Aorta (tissue), 5 donors: ENCODE results near the gene CELSR3. TPM values are rescaled to one million over a fixed set of nuclear protein-coding genes. Genes with fewer than 3 reads are reported as not detected.

Source experiments
- ATAC-seq: fragments of 200-7000 bp; cut with Tn5 transposase; one replicate; pipeline ENCODE4 v1.9.1; 2022; ENCODE audit warnings: moderate library complexity; ENCODE audit not compliant: low FRiP score
- DNase-seq, 2 donors: peaks; one replicate each; pipeline ENCODE4 v3.0.0-alpha.2; 2020
- H3K27ac ChIP-seq, 2 donors: one replicate each; pipeline ENCODE4 v1.5.1; 2013; ENCODE audit warnings: low read length in 2 of 2, mild to moderate bottlenecking in 2 of 2, moderate library complexity in 2 of 2, control low read depth in 1 of 2, inconsistent platforms in 1 of 2, low read depth in 1 of 2
- H3K27me3 ChIP-seq, 2 donors: one replicate each; pipeline ENCODE4 v1.6.1; 2013; ENCODE audit warnings: control low read depth in 1 of 2, low read length in 1 of 2, mild to moderate bottlenecking in 1 of 2, moderate library complexity in 1 of 2; ENCODE audit not compliant: insufficient read depth in 2 of 2, control insufficient read depth in 1 of 2
- H3K36me3 ChIP-seq, 2 donors: one replicate each; pipeline ENCODE4 v1.6.1; 2013; ENCODE audit warnings: control low read depth in 1 of 2, low read length in 1 of 2, mild to moderate bottlenecking in 1 of 2; ENCODE audit not compliant: insufficient read depth in 2 of 2, control insufficient read depth in 1 of 2
- H3K4me1 ChIP-seq, 2 donors: one replicate each; pipeline ENCODE4 v1.6.1; 2013; ENCODE audit warnings: low read length in 2 of 2, control low read depth in 1 of 2, mild to moderate bottlenecking in 1 of 2, moderate library complexity in 1 of 2; ENCODE audit not compliant: insufficient read depth in 2 of 2, control insufficient read depth in 1 of 2
- H3K4me3 ChIP-seq, 2 donors: one replicate each; pipeline ENCODE4 v1.5.1; 2013; ENCODE audit warnings: low read length in 2 of 2, control low read depth in 1 of 2, mild to moderate bottlenecking in 1 of 2
- H3K9me3 ChIP-seq: one replicate; pipeline ENCODE4 v1.6.1; 2013; ENCODE audit warnings: mild to moderate bottlenecking, low read length; ENCODE audit not compliant: control insufficient read depth
- WGBS, 2 donors: extraction: QIAGEN DNeasy Blood & Tissue Kit; methylation state at CpG; one replicate each; pipeline ENCODE4 v1.1.7; 2013; 5-methylcytosine and 5-hydroxymethylcytosine counted together
- intact Hi-C, 2 donors: fragments of 100-400 bp; cut with DNase I; formaldehyde crosslinking; loops; one replicate each; pipeline versions ENCODE4 v1.14.2 to v1.15.0; 2022
- polyA plus RNA-seq, 2 donors: library from polyadenylated mRNA; stranded (reverse); fragments of 200-250 nt; gene quantifications; one replicate each; pipeline ENCODE4 v1.2.3, GENCODE V29; 2013
- total RNA-seq, 2 donors: library from RNA; stranded (reverse); fragmentation: NEBNext Ultra II Directional; extraction: Animal tissue kit (Norgen Biotek cat#: 25700); gene quantifications; one replicate each; pipeline ENCODE4 v1.2.1, GENCODE V29; 2021
- donor health status: healthy with polysubstance abuse.
- donor health status: Bipolar disorder and iron deficiency.
- donor health status: DM: no; HTN: no; CAD: no.
- donor health status: DM: no; HTN: no; CAD: no.
- donor health status: DM: yes; HTN: yes; CAD: no.

CELSR3 gene
- total and polyA plus RNA-seq, 4 donors: 0.25 to 1.3 (median 1.1) TPM

- intact Hi-C loops: no loop called here
These were observed 45.1 kb downstream of the CELSR3 start for GRCh38 chr3:48617559-48617958.

GRCh38 chr3:48614044-48614443, 48.6 kb downstream of the CELSR3 start:
- WGBS, 2 donors: 79 to 83% methylated on average over 3 of the region's 3 CpGs
- DNase-seq (no peak), ATAC-seq (no peak)
- Histone ChIP-seq H3K9me3 (no peaks in the 10 kb centered on the region), H3K4me3 (no peak overlapping the region), H3K4me1 (no peaks in the 10 kb centered on the region), H3K36me3 (no peaks in the 10 kb centered on the region), H3K27ac (no peak overlapping the region), H3K27me3 (no peaks in the 10 kb centered on the region)
- intact Hi-C loops: no loop called here

More at GRCh38 chr3:48617559-48617958, 45.1 kb downstream of the CELSR3 start:
- no peaks in the 10 kb centered on the region for H3K36me3 ChIP-seq
- H3K4me3 ChIP-seq: no peak overlapping the region
- H3K27ac ChIP-seq: peak overlapping the region in 1 of 2 donors; percentile 28
- WGBS, 2 donors: 97 to 98% methylated on average over 4 of the region's 4 CpGs
- no peaks in the 10 kb centered on the region for H3K27me3 ChIP-seq
- ATAC-seq (no peak), DNase-seq (no peak)
- no peaks in the 10 kb centered on the region for H3K9me3 ChIP-seq
- H3K4me1 ChIP-seq: peaks cover 0 to 5% of the 10 kb centered on the region in 2 donors

DNA sequence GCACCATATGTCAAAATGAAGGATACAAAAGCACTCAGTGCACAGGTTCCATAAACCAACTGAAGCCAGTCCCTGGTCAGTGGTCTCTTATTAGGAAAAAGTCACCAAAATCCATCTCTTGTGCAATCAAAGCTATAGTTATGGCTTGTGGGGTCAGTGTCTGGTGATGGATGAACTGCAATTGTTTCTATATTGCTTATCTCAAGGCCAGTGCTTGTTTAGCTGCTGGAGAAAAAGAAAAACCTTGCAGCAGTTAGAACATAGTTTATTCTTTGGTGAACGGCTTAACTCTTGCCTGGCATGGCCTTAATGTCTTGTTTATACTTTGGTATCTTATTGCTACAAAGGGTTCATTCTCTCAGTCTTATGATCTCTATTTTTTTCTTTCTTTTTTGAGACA, 50.4 kb downstream of the CELSR3 start:
- WGBS, 2 donors: 45 to 51% methylated on average over 1 of the region's 1 CpG
- no peak overlapping the region for H3K27ac ChIP-seq
- ATAC-seq: no peak
- intact Hi-C loops: no loop called here
- no peak overlapping the region for H3K4me3 ChIP-seq
- peaks cover 0 to 3% of the 10 kb centered on the region in 2 donors for H3K4me1 ChIP-seq
- H3K36me3 ChIP-seq: no peaks in the 10 kb centered on the region
- no peaks in the 10 kb centered on the region for H3K9me3 ChIP-seq
- DNase-seq: no peak
- no peaks in the 10 kb centered on the region for H3K27me3 ChIP-seq

DNA sequence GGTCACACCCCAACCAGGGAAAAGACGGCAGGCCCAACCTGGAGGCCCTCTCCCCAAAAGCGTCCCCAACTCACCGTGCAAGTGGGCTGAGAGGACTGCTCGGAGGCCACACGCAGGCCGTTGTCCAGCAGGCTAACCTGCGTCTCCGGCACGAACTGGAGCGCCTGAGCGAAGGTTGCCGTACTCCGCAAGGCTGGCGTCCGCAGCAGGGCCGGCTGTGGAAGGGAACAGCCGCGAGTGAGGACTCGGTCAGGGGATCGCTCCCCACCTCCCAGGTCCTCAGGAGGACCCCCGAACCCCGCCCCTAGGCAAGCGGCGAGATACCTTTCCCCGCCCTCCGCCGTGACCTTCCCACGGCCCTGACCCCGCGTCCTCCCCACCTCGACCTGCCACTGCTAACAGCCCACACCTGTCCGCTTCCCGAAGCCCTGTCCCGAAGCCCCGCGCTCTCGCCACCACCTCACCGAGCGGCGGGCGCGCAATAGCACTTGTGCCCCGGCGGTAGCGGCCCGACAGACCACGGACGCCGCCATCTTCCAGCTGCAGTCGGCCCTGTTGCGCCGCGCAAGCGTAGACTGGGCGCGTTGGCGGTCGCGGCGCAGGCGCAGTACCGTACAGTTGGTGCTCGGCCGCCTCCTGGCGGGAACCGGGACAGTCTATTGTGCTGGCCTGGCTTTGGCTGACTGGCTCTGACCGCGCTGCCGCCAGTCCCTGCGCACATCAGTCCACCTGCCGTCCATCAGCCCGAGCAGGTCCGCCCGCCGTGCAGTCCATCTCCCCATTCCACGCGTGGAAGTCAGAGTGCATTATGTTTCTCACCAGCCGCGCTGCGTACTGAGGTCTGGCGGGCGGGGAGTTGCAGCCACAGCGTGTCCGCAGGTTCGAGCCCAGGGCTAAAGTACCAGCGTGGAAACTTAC, 53.3 kb downstream of the CELSR3 start, which contains the start of gene UQCRC1:
TSS of gene UQCRC1 (minus strand) at position 559 of the 918 bp plus-strand sequence. CDS start at position 533, 26 bp downstream.
- WGBS, 2 donors: 2% methylated on average over 82 to 86 of the region's 86 CpGs
- peak within 1 kb of the TSS; percentile 80 to 93 for H3K4me3 ChIP-seq
- DNase-seq (peak; percentile 95 to 98), ATAC-seq (peak; percentile 100)
- H3K27me3 ChIP-seq: no peaks in the 10 kb centered on the region
- intact Hi-C loops: loop anchor here in 1 of 2 donors (2.0 kb wide), 1 partner anchor 45 kb away; no protein-coding TSS in a partner anchor
- H3K27ac ChIP-seq: peak within 1 kb of the TSS in 1 of 2 donors; percentile 37
- no peaks in the 10 kb centered on the region for H3K9me3 ChIP-seq
- H3K36me3 ChIP-seq: peaks cover 4 to 9% of the 10 kb centered on the region in 2 donors
- peaks cover 0 to 3% of the 10 kb centered on the region in 2 donors for H3K4me1 ChIP-seq

DNA sequence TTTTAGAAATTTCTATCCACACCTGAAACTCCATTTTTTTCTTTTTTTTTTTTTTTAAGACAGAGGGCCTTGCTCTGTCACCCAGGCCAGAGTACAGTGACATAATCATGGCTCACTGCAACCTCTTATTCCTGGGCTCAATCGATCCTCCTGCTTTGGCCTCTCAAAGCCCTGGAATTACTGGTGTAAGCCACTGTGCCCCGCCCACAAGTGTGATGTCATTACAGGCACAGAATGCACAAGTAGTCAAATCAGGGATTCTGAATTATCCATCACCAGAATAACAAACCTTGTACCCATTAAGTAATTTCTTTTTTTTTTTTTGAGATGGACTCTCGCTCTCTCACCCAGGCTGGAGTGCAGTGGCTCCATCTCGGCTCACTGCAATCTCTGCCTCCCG, 55.2 kb downstream of the CELSR3 start:
- Histone ChIP-seq H3K4me3 (no peak overlapping the region), H3K9me3 (no peaks in the 10 kb centered on the region), H3K27me3 (no peaks in the 10 kb centered on the region), H3K36me3 (peaks cover 4 to 20% of the 10 kb centered on the region in 2 donors), H3K27ac (no peak overlapping the region), H3K4me1 (peaks cover 0 to 3% of the 10 kb centered on the region in 2 donors)
- WGBS, 2 donors: 92 to 95% methylated on average over 5 of the region's 5 CpGs
- intact Hi-C loops: no loop called here
- ATAC-seq (no peak), DNase-seq (no peak)

GRCh38 chr3:48601622-48601994, 61.1 kb downstream of the CELSR3 start:
- Histone ChIP-seq H3K9me3 (no peaks in the 10 kb centered on the region), H3K27me3 (no peaks in the 10 kb centered on the region), H3K4me3 (no peak overlapping the region), H3K4me1 (no peaks in the 10 kb centered on the region), H3K27ac (peak overlapping the region in 1 of 2 donors; percentile 4), H3K36me3 (peaks cover 4 to 30% of the 10 kb centered on the region in 2 donors)
- no peak for ATAC-seq
- 45 to 46% methylated on average over 2 of the region's 2 CpGs for WGBS, 2 donors
- intact Hi-C loops: no loop called here
- DNase-seq: no peak

DNA sequence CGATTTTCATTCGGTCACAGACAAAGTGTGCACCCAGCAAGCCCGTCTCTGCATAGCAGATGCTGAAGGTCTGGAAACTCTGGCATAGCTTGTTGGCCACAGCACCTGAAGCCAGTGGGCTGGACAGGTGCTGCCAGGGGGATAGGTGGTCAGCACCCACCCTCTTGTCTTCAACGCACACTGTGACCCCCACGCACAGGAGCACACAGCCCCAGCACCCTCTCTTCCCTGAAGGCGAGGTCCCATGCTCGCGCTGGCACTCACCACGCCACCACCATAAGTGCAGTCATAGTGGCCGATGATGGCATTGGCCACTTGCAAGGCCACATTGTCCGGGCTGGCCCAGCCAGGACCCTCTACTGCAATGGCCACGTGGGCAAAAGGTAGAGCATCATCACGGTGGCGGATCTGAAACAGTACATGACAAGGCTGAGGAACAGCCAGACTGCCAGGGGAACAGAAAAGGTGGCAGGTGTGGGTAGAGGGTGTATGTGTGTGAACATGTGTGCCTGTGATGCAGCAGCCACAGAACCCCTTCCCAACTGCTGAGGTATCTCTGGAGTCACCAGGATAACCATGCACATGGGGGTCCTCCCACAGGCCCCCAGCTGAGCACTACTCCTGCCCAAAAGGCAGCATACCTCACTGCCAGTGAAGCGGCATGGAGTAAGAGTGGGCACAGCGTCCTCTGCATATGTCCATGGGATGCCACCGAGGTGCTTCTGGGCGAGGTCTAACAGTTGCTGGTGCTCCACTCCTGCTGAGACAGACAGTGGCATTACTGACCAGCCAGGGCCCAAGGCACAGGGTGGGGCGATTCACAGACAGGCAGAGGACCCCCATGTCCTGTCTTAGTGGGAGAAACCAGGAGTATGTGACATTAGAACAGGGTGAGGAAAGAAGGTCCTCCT, 61.7 kb downstream of the CELSR3 start:
- H3K4me1 ChIP-seq: no peaks in the 10 kb centered on the region
- H3K27me3 ChIP-seq: no peaks in the 10 kb centered on the region
- H3K27ac ChIP-seq: peak overlapping the region in 1 of 2 donors; percentile 4
- 91 to 94% methylated on average over 19 of the region's 19 CpGs for WGBS, 2 donors
- no peak for DNase-seq
- ATAC-seq: no peak
- intact Hi-C loops: no loop called here
- no peak overlapping the region for H3K4me3 ChIP-seq
- no peaks in the 10 kb centered on the region for H3K9me3 ChIP-seq
- H3K36me3 ChIP-seq: peaks cover 4 to 30% of the 10 kb centered on the region in 2 donors

DNA sequence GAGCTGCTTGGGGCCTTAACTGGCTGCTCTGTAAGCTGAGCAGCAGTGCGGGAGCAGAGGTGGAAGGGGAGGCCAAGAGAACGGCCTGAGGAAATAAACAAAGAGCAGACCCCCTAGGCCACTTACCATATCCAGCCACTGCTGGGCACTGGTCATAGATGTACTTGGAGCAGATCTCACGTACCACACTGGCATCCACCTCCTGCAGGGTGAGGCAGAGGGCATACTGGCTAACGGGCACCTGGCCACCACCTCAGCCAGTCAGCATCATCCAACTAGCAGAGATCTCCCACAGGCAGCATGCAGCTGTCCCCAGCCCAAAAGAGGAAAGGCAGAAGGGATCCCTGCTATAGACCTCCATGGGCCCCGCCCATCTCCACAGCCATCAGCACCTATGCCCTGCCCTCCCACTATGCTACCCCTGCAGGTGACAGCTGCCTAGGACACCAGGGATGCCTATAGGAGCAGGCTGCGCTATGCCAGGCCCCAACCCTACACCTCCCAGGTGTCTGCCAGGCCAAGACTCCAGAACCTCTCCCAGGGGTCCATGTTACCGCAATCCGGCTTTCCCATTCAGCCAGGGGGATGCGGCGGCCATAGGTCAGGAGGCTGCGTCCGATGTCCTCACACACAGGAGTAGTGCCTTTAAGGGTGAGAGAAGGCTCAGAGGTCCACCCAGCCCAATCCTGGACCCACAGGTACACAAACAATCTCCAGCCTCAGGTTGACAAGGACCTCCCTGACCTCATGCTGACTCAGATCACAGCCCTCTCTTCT, 63.0 kb downstream of the CELSR3 start:
- Histone ChIP-seq H3K4me3 (no peak overlapping the region), H3K27me3 (no peaks in the 10 kb centered on the region), H3K4me1 (no peaks in the 10 kb centered on the region), H3K27ac (peak overlapping the region; percentile 70 to 80), H3K36me3 (peaks cover 0 to 23% of the 10 kb centered on the region in 2 donors), H3K9me3 (no peaks in the 10 kb centered on the region)
- ATAC-seq: no peak
- WGBS, 2 donors: 76 to 80% methylated on average over 12 of the region's 12 CpGs
- DNase-seq: no peak
- intact Hi-C loops: loop anchor here (5.0 kb wide), 2 partner anchors 38 to 42 kb away; partner anchors contain the start of genes PFKFB4 (in 1 of the 2) and SLC26A6 (in 1 of the 2)
